ENCODE measurements around the gene SMIM5.

GRCh38 chr17:75652341-75652740 lies 19.1 kb downstream of the SMIM5 start:
- TF ChIP-seq YY1 (IDR thresholded peaks at IDR 0.05; ENCODE audit: low read depth) (no peak), CEBPB (IDR thresholded peaks at IDR 0.05) (no peak), EGR1 (IDR thresholded peaks at IDR 0.05) (no peak), RAD21 (IDR thresholded peaks at IDR 0.05; ENCODE audit: low read depth) (no peak), CREB1 (IDR thresholded peaks at IDR 0.05; ENCODE audit: low read depth) (no peak), ZBTB7A (IDR thresholded peaks at IDR 0.05; ENCODE audit: low read depth) (no peak), REST (IDR thresholded peaks at IDR 0.05; ENCODE audit: low read depth) (no peak), TAF1 (IDR thresholded peaks at IDR 0.05; ENCODE audit: low read depth) (no peak), USF1 (IDR thresholded peaks at IDR 0.05) (no peak), MAX (IDR thresholded peaks at IDR 0.05) (no peak)

Measured in Ishikawa (cell line).